ENCODE measurements around the gene ZBTB7C.

The ZBTB7C gene

DNA sequence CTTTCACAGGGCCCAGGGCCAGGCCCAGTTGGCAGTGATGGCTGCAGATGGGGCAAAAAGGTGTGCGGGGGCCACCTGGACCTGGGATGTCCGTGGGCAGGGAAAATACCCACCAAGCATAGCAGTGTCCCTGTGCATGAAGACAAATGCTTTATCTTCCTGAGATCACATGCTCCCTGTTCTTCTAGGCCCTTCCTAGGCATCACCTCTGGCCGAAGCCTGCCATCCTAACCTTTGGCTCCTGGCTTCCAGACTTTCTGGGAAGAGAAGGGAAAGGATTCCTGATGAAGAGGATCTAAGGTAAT is 373.7 kb downstream of the ZBTB7C start:
- no peak for DNase-seq (ENCODE audit: low spot score)

GRCh38 chr18:48034651-48035555 is 374.3 kb downstream of the ZBTB7C start:
- no peak for DNase-seq (ENCODE audit: low spot score)

DNA sequence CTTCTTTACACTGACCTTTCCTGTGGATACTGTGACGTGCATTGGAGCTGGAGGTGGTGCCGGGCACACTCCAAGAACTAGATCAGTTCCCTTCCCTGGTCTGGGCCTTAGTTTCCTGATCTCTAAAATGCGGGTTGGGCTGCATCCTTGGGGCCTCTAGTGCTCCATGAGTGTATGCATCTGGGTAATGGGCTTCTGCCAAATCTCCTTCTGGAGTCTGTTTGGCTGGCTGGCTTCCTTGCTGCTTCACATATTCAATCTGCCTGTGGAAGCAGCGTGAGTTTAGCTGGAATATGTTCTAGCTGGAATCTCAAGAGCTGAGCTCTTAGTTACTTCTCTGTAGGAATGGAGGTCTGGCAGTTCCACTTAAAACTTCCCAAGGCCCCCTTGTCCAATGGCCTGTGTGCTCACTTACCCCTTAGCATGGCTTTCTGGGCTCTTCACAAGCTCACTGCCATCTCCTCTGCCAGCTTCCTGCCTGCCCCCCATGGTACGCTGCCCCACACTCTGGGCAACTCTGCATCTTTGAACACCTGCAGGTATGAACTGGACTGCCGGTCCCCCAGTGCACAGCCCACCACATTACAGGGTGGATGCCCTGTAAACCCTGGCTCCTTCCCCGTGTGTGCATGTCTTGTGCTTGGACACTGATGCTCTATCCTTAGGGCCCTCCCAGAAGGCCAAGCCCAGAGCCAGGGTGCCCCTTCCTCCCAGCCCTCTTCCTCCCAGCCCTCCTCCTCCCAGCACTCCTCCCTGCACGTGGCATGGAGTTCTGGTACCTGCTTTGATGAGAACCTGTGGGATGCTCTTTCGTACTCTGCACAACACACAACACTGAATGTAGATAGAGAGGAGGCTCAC is 375.2 kb downstream of the ZBTB7C start:
- no peak for DNase-seq (ENCODE audit: low spot score)

DNA sequence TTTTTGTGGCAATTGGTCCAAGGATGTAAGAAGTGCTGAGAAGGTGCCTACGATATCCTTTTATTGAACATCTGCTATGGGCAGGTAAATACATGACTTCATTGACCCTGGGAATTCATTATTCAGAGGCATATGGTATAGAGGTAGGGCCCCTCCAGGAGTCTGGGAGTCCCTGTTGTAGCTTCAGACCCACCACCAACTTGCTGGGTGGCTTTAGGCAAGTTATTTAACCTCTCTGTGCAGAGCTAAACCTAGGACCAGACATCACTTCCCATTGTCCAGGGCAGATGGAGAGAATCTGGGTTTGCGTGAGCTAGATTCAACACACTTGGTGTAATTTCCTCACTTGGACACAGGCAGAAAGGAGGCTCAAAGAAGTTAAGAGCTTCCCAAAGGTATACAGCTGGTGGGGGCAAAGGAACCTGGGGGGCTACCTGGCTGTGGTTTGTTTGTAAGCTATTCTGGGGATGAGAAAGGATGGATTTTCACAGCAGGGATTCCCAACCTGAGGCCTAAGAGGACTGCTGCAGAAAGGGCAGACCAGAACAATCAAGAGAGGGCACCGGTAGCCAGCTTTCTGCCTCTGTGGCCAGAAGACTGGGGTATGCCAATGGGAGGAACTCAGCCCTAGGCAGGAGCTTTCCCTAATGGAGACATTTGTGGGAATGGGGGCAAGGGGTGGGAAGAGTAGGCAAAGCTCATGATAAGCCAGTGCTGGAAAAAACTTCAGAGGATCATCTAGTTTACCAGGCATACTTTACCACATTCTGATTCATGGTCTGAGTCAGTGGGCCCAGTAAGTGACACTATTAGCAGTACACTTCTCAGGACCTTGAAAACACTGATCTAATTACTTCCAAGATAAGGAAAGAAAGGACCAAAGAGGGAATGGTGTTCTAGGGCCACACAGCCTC is 376.1 kb downstream of the ZBTB7C start:
- DNase-seq (ENCODE audit: low spot score) = no peak

DNA sequence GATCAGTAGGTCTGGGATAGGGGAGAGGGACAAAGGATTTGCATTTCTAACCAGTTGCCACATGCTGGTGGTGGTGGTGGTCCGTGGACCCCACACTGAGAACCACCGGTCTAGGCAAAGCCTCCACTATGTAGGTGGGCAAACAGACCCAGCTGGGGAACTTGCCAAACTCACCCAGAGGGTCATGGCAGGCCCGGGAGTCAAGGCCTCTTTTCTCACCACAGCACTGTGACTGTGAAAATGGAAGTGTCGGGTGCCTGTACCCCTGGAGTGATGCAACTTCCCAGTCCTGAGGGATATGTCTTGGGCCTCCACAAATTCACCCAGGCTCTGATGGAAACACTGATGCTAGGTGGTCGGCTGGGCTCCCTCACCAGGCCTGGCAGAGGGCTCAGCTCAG is 377.5 kb downstream of the ZBTB7C start:
- DNase-seq (ENCODE audit: low spot score) = no peak

GRCh38 chr18:48030616-48031480 is 378.3 kb downstream of the ZBTB7C start:
- peak; percentile 72 for DNase-seq (ENCODE audit: low spot score)

GRCh38 chr18:48029296-48029986 is 379.7 kb downstream of the ZBTB7C start:
- no peak for DNase-seq (ENCODE audit: low spot score)

- DNase-seq (ENCODE audit: low spot score) = no peak
Observed at GRCh38 chr18:48028696-48029095, 380.5 kb downstream of the ZBTB7C start.

DNA sequence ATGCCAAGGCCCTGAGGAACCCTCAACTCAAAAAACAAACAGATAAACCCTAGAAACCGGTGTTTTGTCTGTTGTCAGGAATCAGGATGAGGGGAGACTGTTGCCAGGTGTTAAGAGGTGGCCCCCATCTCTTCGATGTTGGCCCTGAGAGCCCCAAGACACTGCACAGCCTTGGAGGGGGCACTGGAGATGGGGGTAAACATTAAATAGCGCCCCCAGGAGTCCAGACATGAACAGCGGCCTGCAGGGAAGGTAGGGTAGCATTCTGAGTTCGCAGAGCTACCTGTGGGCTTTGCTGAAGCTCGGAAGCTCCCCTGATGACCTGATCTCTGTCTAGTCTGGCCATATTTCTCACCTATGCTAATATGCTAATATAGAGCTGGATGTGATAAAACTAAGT is 381.1 kb downstream of the ZBTB7C start:
- DNase-seq (ENCODE audit: low spot score) = no peak

DNA sequence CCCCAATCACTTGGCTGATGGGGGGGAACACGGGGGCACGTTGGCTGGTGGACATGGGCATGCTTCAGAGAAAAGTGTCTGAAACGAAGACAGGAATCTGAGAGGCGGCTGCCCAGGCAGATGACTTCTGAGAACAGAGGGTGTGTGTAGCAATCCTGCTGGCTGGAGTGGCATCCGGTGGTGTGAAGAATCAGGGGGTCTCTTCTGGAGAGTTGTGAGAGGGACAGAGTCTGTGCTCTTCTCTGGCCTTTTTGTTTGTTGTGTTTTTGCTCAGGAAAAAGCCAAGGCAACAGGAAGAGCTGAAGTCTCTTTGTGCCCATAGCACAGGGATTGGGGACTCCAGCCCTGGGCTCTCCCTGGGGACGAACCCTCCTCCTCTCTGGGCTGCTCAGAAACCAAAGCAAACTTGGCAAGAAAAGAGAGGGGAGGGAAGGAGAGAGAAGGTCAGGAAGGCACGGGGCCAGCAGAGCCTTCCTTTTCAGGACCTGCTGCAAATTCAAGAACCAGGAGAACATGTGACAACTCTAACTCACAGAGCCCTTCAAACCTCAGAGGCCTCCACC is 381.7 kb downstream of the ZBTB7C start:
- DNase-seq (ENCODE audit: low spot score) = no peak

DNA sequence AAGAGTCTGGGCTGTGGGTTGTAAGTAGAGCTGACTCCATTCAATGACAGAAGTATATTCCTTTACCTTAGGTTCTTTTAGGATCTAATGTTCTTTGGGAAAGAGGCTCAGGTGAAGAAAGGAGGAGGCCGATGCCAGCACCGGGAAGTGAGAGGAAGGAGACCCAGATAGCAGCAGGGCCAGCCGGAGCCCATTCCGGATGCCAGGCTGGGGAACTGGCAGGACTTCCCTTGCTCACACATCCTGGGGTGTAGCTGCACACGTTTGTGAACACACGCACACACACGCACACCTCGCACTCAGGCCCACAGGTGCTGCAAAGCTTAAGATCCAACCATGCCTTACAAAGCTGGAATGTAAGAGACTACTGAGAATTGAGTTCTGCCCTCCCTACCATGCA is 383.0 kb downstream of the ZBTB7C start:
- no peak for DNase-seq (ENCODE audit: low spot score)

GRCh38 chr18:48024881-48025660 is 384.1 kb downstream of the ZBTB7C start:
- DNase-seq (ENCODE audit: low spot score) = no peak

DNA sequence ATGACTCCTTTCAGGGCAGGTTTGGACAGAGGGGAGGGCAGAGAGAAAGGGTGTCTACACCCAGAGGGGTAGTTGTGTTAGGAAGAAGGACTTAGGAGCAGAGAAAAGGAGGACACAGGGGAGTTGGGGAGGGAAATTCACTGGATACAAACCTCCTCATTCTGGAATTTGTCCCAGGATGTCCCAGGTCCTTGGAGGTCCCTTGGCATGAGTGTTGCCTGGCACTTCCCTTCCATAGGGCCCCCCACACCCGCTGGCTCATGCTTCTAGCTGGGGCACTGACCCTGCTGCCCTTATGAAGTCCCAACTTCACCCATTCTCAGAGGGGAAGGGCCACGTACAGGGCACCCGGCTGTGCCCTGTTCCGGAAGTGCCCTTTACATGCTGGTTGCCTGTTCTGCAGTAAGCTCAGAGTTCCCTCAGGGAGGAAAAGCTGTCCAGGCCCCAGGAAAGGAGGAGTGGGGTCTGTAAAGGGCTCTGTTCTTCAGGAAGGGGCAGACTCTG is 385.1 kb downstream of the ZBTB7C start:
- no peak for DNase-seq (ENCODE audit: low spot score)

GRCh38 chr18:48023334-48024008 is 385.7 kb downstream of the ZBTB7C start:
- peak; percentile 44 for DNase-seq (ENCODE audit: low spot score)

- peak; percentile 66 for DNase-seq (ENCODE audit: low spot score)
Observed at GRCh38 chr18:48022531-48023329, 386.5 kb downstream of the ZBTB7C start.

- DNase-seq (ENCODE audit: low spot score) = no peak
Observed at GRCh38 chr18:48022021-48022420, 387.2 kb downstream of the ZBTB7C start.

- DNase-seq (ENCODE audit: low spot score) = no peak
Observed at GRCh38 chr18:48021273-48021914, 387.8 kb downstream of the ZBTB7C start.
